Metanephros (tissue), 1 donor: Measurements from ENCODE around the gene ARMC6. TPM values are rescaled to one million over a fixed set of nuclear protein-coding genes. Genes with fewer than 3 reads are reported as not detected.

ENCODE experiments used
- total RNA-seq: library from RNA; depleted of rRNA; stranded (reverse); fragments of >200 nt; gene quantifications from one replicate; pipeline ENCODE4 v1.2.3, GENCODE V29; 2014

Gene ARMC6
- total RNA-seq = 35.1 TPM

DNA sequence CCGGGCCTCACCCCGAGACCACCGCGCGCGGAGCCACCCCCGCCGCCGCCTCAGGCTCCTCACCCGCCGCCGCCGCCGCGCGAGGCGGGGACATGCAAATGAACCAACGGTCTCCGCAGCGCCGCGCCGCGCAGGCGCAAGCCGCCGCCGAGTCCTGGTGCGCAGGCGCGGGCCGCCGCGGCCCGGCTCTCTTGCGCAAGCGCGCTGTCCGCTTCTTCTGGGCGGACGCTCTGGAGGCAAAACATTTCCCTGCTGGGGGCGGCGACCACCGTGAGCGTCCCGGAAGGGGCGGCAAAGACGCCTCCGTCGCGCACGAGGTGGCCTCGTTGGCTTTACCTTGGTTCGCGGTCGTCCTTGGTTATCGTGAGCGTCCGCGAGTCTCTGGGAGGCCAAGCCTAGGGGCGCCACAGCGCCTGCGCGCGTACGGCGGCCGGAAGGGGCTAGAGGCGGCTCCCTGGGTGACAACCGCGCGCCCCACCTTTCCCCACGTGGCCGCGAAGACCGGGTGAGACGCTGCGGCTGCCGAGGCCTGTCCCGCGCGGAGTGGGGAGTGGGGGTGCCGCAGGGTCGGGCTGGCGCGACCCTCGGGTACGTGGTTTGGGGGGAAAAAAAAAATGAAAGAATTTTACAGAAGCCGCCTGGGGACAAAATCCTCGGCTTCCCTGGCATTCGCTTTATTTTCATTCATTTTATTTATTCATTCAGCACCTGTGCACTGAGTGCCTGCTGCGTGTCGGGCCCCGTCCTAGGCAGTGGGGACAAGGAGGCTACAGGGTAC is at the start of gene ARMC6, which contains the start of gene SUGP2:
Gene ARMC6 (plus strand): TSS at position 178 of the 778 bp plus-strand sequence. CDS start 607 bp downstream, outside the sequence.
Gene SUGP2 (minus strand): TSS at position 92 of the 778 bp plus-strand sequence. CDS start 2,446 bp downstream, outside the sequence.

DNA sequence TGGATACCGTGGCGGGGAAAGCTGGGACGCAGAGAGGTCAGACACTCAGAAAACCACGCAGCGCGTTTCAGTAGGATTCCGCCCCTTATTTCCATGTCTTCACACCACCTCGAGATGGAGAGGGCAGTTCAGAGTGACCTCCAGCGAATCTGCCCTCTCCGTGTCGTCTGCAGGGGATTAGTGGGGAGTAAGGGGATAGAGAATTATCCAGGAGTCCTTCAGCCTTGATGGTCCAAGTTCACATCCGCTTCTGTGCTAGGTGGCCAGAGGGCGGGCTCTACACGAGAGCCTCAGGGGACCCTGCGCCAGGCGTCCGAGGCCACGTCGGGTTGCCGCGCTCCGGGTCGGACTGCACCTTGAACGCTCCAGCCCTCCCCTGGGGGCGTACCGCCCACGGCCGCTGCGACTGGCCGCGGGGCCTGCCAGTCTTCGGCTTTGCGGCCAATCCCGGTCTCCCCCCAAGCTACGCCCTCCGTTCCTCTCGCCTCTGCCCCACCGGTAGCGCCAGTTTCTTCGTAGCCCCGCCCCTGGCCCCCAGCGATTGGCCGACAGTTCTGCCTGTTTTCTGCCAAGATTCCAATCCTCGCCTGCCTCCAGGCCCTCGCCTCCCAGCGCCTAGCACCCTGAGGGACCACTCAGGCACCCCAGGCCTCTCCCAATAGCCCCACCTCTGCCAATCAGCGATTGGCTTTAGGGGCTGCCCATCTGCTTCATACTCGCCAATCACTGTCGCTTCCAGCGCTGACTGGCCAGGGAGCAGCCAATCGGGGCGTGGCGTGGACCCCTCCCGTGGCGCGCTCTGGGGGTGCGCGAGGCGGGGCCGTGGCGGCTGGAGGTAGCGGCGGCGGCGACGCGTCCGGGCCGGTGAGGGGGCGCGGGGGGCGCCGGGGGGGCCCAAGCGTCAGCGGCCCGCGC is 30.0 kb downstream of the ARMC6 start, which contains the start of gene SLC25A42:
Gene SLC25A42 (plus strand): TSS at position 812 of the 915 bp plus-strand sequence. CDS start 32,131 bp downstream, outside the sequence.

Other genes with a start within 250 kb of the ARMC6 start
- 0.82 TPM for gene COMP, start 242.3 kb upstream of the ARMC6 start, total RNA-seq
- gene UPF1, start 201.6 kb upstream of the ARMC6 start, total RNA-seq = 83.0 TPM
- gene CERS1, start 137.4 kb upstream of the ARMC6 start, total RNA-seq = 6.8 TPM
- 118 TPM for gene COPE, start 114.2 kb upstream of the ARMC6 start, total RNA-seq
- gene DDX49, start 113.9 kb upstream of the ARMC6 start, total RNA-seq = 43.4 TPM
- 47.6 TPM for gene HOMER3, start 92.4 kb upstream of the ARMC6 start, total RNA-seq
- 55.1 TPM for gene SUGP2, start 86 bp upstream of the ARMC6 start, total RNA-seq
- gene SLC25A42, start 30.4 kb downstream of the ARMC6 start, total RNA-seq = 15.6 TPM
- gene TMEM161A, start 104.9 kb downstream of the ARMC6 start, total RNA-seq = 26.9 TPM
- gene MEF2B, start 136.7 kb downstream of the ARMC6 start, total RNA-seq = 0.18 TPM
- gene BORCS8, start 158.5 kb downstream of the ARMC6 start, total RNA-seq = 10.2 TPM
- gene RFXANK, start 158.7 kb downstream of the ARMC6 start, total RNA-seq = 74.7 TPM
- gene NR2C2AP, start 169.8 kb downstream of the ARMC6 start, total RNA-seq = 8.3 TPM
- gene NCAN, start 178.4 kb downstream of the ARMC6 start, total RNA-seq = 0.23 TPM
- gene TM6SF2, start 239.7 kb downstream of the ARMC6 start, total RNA-seq = 2.3 TPM